ENCODE data around the gene LSS. TPM values are rescaled to one million over a fixed set of nuclear protein-coding genes. Genes with fewer than 3 reads are reported as not detected.

The LSS gene
- total and polyA plus RNA-seq, 8 donors, result 15.3 to 246 (median 36.1) TPM

- Histone ChIP-seq H3K27ac (no peak overlapping the region), H3K36me3 (peaks cover 41 to 79% (median 73%) of the 10 kb centered on the region in 4 donors), H3K4me1 (peaks cover 0 to 11% (median 4%) of the 10 kb centered on the region in 4 donors), H3K27me3 (no peaks in the 10 kb centered on the region), H3K4me3 (no peak overlapping the region), H3K9me3 (no peaks in the 10 kb centered on the region)
- intact Hi-C loops (cut with DNase I; ENCODE audit: low total_unique reads), result loop anchor here (10.0 kb wide), 1 partner anchor 76 kb away; no protein-coding TSS in a partner anchor
- TF ChIP-seq POLR2AphosphoS5 (IDR thresholded peaks at IDR 0.05), result no peak
- no peak for TF ChIP-seq CTCF (IDR thresholded peaks at IDR 0.05)
- TF ChIP-seq EP300 (IDR thresholded peaks at IDR 0.05), result no peak
- no peak for TF ChIP-seq POLR2A (IDR thresholded peaks at IDR 0.05)
- 84 to 96% (median 90%) methylated on average over 13 of the region's 13 CpGs for WGBS, 5 donors
- no peak for DNase-seq
These were observed 8.2 kb downstream of the LSS start for GRCh38 chr21:46220275-46220810.

GRCh38 chr21:46219591-46220239 is 8.9 kb downstream of the LSS start:
- Histone ChIP-seq H3K27me3 (no peaks in the 10 kb centered on the region), H3K4me1 (peaks cover 0 to 5% (median 2%) of the 10 kb centered on the region in 4 donors), H3K27ac (no peak overlapping the region), H3K4me3 (no peak overlapping the region), H3K9me3 (no peaks in the 10 kb centered on the region), H3K36me3 (peaks cover 45 to 85% (median 79%) of the 10 kb centered on the region in 4 donors)
- TF ChIP-seq POLR2A (IDR thresholded peaks at IDR 0.05) (no peak), CTCF (IDR thresholded peaks at IDR 0.05) (no peak), EP300 (IDR thresholded peaks at IDR 0.05) (no peak), POLR2AphosphoS5 (IDR thresholded peaks at IDR 0.05) (no peak)
- no peak for DNase-seq
- WGBS, 5 donors, result 61 to 78% (median 73%) methylated on average over 5 to 13 of the region's 13 CpGs
- intact Hi-C loops (cut with DNase I; ENCODE audit: low total_unique reads), result loop anchor here (10.0 kb wide), 1 partner anchor 75 kb away; no protein-coding TSS in a partner anchor

GRCh38 chr21:46218906-46219590 is 9.5 kb downstream of the LSS start:
- no peaks in the 10 kb centered on the region for H3K27me3 ChIP-seq
- no peak for DNase-seq
- TF ChIP-seq POLR2A (IDR thresholded peaks at IDR 0.05), result no peak
- no peak for TF ChIP-seq CTCF (IDR thresholded peaks at IDR 0.05)
- TF ChIP-seq POLR2AphosphoS5 (IDR thresholded peaks at IDR 0.05), result no peak
- no peak for TF ChIP-seq EP300 (IDR thresholded peaks at IDR 0.05)
- H3K36me3 ChIP-seq, result peaks cover 45 to 92% (median 86%) of the 10 kb centered on the region in 4 donors
- H3K9me3 ChIP-seq, result no peaks in the 10 kb centered on the region
- H3K27ac ChIP-seq, result no peak overlapping the region
- no peaks in the 10 kb centered on the region for H3K4me1 ChIP-seq
- H3K4me3 ChIP-seq, result no peak overlapping the region
- intact Hi-C loops (cut with DNase I; ENCODE audit: low total_unique reads), result no loop called here
- WGBS, 5 donors, result 84 to 98% (median 90%) methylated on average over 13 to 16 of the region's 16 CpGs

- intact Hi-C loops (cut with DNase I; ENCODE audit: low total_unique reads), result no loop called here
- 92 to 95% (median 93%) methylated on average over 12 to 22 of the region's 22 CpGs for whole genome bisulfite sequencing, 5 donors
- H3K27me3 ChIP-seq, result no peaks in the 10 kb centered on the region
- no peak for DNase-seq
- H3K36me3 ChIP-seq, result peaks cover 53 to 99% (median 92%) of the 10 kb centered on the region in 4 donors
- TF ChIP-seq EP300 (IDR thresholded peaks at IDR 0.05) (no peak), POLR2A (IDR thresholded peaks at IDR 0.05) (no peak), CTCF (IDR thresholded peaks at IDR 0.05) (no peak), POLR2AphosphoS5 (IDR thresholded peaks at IDR 0.05) (no peak)
- H3K4me3 ChIP-seq, result no peak overlapping the region
- H3K4me1 ChIP-seq, result no peaks in the 10 kb centered on the region
- H3K27ac ChIP-seq, result no peak overlapping the region
- H3K9me3 ChIP-seq, result no peaks in the 10 kb centered on the region
These were observed 10.9 kb downstream of the LSS start for GRCh38 chr21:46217511-46218196.

Measured in stomach (tissue), 9 donors.